Activated CD4-positive, alpha-beta memory T cell treated with anti-CD3 and anti-CD28 coated beads, Interleukin-2, amount 10 ng/mL, durations not matched to agents 7 days and 5 days (primary cell): ENCODE data around the gene ADAMTS2. TPM values are rescaled to one million over a fixed set of nuclear protein-coding genes. Genes with fewer than 3 reads are reported as not detected.

Source experiments
- CTCF ChIA-PET: fragments of 350-600 bp; sonication (Branson Sonifier 250); formaldehyde crosslinking; loops from one replicate; lab custom pipeline; 2021; ENCODE audit warnings: antibody characterized with exemption, inconsistent platforms; lab: Charles Lee
- POLR2A ChIA-PET: fragments of 350-600 bp; sonication (Branson Sonifier 250); formaldehyde crosslinking; loops from one replicate; lab custom pipeline; 2021; ENCODE audit warnings: antibody characterized with exemption; lab: Charles Lee
- DNase-seq: peaks from one replicate; pipeline ENCODE4 v3.0.0-alpha.2; 2020
- H3K27ac Mint-ChIP-seq: one replicate; pipeline ENCODE4 v1.8.0; 2021; ENCODE audit warnings: mild to moderate bottlenecking, mixed read lengths
- H3K27me3 Mint-ChIP-seq: one replicate; pipeline ENCODE4 v1.8.0; 2021; ENCODE audit warnings: mixed read lengths
- H3K36me3 Mint-ChIP-seq: one replicate; pipeline ENCODE4 v1.8.0; 2021; ENCODE audit warnings: low read depth, mixed read lengths
- H3K4me1 Mint-ChIP-seq: one replicate; pipeline ENCODE4 v1.8.0; 2021; ENCODE audit warnings: mixed read lengths
- H3K4me3 Mint-ChIP-seq: one replicate; pipeline ENCODE4 v1.8.0; 2021; ENCODE audit warnings: mild to moderate bottlenecking, mixed read lengths
- H3K9me3 Mint-ChIP-seq: one replicate; pipeline ENCODE4 v1.8.0; 2021; ENCODE audit warnings: mixed read lengths
- total RNA-seq, 2 experiments: library from RNA; stranded (reverse); gene quantifications; one replicate each; pipeline ENCODE4 v1.2.3, GENCODE V29; 2021

The ADAMTS2 gene
- total RNA-seq, 2 experiments from 2014 or later = not detected

DNA sequence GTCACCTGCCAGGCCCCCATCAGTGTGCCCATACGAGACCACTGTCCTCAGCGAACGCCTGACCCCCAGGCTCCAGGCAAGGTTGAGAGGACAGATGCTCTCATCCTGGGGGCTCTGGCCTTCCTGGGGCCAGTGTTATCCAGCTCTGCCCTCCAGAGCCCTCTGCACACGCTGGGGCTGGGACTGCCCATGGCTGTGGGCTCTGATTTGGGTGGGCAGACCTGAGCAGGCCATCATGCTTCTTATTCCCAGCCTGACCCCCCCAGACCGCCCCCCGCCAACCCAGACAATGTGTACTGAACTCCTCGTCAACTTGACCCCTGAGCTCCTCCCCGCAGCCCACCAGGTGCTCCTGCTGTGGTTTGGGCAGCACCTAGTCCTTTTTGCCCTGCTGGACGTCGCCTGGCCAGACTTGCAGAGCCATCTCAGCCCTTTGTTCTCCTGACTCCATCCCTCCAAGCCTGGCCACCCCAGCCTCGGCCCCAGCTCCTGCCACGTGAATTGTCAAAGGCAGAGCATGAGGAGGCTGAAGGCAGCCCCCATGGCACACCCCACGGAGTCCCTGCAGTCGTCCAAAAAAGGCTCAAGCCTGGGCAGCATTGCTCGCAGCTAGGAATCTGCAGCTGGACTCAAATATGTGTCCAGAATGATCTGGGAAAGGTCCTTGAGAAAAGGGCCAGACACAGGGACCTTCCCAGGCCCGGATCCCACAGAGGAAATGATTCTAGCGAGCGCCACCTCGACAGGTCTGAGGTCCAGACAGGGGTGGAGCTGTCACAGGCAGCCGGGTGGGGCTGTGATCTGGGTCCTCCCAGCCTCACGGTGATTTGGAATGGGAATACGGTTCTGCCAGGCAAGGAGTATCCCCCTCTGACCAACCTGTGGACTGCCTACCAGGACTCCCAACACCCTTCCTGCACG lies 87.0 kb downstream of the ADAMTS2 start:
- POLR2A ChIA-PET = no interaction called here
- Mint-ChIP-seq H3K9me3 (no peaks in the 10 kb centered on the region), H3K4me3 (no peak overlapping the region), H3K36me3 (no peaks in the 10 kb centered on the region), H3K4me1 (no peaks in the 10 kb centered on the region), H3K27ac (no peak overlapping the region), H3K27me3 (peaks cover 4% of the 10 kb centered on the region)
- DNase-seq = no peak
- CTCF ChIA-PET = no interaction called here

DNA sequence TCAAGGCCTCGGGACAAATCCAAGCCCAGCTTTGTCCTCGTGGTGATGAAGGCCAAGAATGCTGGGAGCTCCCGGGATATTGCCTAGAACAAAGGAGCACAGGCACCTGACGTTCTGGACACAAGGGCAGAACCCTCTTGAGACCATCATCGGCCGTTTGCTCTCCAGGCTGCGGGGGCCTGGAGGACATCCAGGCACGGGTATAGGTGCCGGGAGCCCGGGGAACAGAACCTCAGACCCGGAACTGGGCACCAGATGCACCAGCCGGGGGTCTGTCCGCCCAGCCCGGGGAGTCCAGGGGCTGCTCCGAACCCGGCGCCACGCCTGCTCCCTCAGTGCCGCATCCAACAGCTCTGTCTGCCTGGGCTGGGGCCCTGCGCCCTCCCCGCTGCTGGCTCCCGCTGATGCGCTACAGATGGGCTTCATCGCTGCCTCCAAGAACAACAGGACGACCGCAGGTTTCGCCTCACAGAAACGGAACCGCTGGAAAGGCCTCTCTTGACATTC lies 88.0 kb downstream of the ADAMTS2 start:
- no peaks in the 10 kb centered on the region for H3K4me1 Mint-ChIP-seq
- CTCF ChIA-PET = no interaction called here
- no peaks in the 10 kb centered on the region for H3K36me3 Mint-ChIP-seq
- H3K27me3 Mint-ChIP-seq = peaks cover 4% of the 10 kb centered on the region
- no peak overlapping the region for H3K27ac Mint-ChIP-seq
- no peak for DNase-seq
- POLR2A ChIA-PET = no interaction called here
- H3K9me3 Mint-ChIP-seq = no peaks in the 10 kb centered on the region
- no peak overlapping the region for H3K4me3 Mint-ChIP-seq

DNA sequence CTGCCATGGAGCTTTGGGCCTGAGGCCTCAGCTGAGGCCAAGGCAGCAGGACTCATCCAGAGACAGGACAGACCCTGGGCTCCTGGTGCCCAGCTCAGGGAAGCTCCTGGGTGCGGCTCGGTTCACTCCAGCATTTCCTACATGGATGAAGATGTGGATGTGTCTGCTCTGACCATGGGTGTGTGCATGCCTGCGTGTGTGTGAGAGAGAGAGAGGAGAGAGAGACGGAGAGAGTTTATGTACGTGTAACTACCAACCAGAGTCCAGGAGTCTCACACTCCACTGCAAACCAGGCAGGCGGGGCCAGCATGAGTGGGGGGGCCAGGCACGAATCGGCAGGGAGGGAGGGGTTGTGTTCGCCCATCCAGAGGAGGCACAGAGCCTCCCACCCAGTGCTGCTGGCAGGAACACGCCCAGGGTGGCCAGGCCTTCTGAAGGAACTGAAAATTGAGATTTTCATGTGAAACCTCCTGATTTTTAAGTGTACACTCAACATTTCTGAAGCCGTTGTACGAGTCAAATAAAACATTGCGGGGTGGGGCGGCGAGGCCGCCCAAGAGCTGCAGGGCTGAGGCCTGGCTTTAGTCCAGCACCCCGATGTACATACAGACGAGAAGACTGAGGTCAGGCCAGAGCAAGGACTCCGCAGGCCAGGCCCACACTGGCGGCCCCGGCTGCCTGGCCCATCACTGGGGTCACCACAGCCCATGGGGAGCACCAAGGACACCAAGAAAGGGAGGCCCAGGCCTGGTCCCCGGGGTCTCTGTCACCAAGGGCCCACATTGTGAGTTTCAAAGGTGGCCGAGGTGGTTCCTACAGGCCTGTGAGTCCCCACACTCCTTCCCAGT lies 88.7 kb downstream of the ADAMTS2 start:
- Mint-ChIP-seq H3K4me3 (no peak overlapping the region), H3K9me3 (no peaks in the 10 kb centered on the region), H3K4me1 (no peaks in the 10 kb centered on the region), H3K36me3 (no peaks in the 10 kb centered on the region), H3K27ac (no peak overlapping the region), H3K27me3 (peaks cover 4% of the 10 kb centered on the region)
- ChIA-PET CTCF (no interaction called here), POLR2A (no interaction called here)
- DNase-seq = no peak

DNA sequence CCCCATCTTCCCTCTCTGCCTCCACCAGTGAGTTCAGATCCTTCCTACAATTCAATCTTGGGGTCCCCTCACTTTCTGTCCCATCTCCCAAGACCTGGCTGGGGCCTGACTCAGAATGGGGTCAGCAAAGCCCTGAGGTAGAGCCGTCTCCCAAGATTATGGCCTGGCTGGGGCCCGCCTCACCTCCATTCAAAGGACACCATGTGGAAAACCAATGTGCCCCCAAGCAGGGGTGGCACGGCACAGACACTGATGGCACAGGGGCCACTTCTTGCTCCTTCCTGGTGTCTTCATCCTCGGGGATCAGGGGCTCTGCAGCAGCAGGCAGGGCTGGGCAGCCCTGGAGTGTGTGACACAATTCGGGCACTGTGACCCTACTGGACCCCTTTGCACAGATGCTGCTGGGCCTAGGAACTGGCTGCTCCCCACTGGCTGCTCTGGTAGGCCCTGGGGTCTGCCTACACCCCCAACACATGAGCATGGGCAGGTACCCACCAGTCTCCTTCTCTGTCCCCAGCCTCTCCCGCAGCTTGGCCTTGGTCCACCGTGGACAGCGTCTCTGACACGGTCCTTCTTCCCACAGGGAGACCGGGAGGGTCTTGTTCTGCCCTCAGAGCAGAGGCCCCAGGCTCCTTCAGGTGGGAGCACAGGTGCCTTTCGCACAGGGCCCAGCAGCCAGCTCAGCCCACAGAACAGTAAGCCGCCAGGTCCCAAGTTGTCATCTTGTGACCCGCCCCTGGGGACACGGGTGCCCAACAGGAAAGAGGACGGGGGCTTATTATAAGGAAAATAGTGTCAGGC lies 89.5 kb downstream of the ADAMTS2 start:
- no peaks in the 10 kb centered on the region for H3K9me3 Mint-ChIP-seq
- H3K4me3 Mint-ChIP-seq = no peak overlapping the region
- no peaks in the 10 kb centered on the region for H3K4me1 Mint-ChIP-seq
- POLR2A ChIA-PET = no interaction called here
- no peak for DNase-seq
- no peaks in the 10 kb centered on the region for H3K36me3 Mint-ChIP-seq
- CTCF ChIA-PET = no interaction called here
- no peak overlapping the region for H3K27ac Mint-ChIP-seq
- peaks cover 4% of the 10 kb centered on the region for H3K27me3 Mint-ChIP-seq

DNA sequence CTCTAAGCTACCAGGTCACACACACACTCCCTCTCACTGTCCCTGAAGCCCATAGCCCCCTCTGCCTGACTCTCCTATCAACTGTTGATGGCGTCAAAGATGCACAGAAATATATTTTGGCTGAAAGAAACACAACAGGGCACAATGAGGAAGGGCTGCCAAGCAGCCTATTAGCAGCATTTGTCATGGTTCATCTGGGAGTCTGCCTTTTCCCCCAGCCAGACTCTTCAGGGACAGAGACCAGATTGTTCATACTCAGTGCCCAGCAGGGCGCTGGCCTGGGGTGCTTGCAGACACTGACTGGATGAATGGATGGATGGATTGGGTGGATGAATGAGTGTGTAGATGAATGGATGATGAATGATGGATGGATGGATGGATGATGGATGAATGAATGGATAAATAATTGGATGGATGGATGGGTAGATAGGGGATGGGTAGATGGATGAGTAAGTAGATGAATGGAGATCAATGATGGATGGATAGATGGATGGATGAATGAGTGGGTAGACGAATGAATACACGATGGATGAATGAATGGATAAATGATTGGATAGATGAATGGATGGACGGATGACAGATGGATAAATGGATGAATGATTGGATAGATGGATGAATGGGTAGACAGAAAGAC lies 90.5 kb downstream of the ADAMTS2 start:
- H3K9me3 Mint-ChIP-seq = no peaks in the 10 kb centered on the region
- H3K27me3 Mint-ChIP-seq = peaks cover 4% of the 10 kb centered on the region
- POLR2A ChIA-PET = no interaction called here
- H3K27ac Mint-ChIP-seq = no peak overlapping the region
- H3K36me3 Mint-ChIP-seq = no peaks in the 10 kb centered on the region
- no peaks in the 10 kb centered on the region for H3K4me1 Mint-ChIP-seq
- CTCF ChIA-PET = no interaction called here
- no peak for DNase-seq
- no peak overlapping the region for H3K4me3 Mint-ChIP-seq

DNA sequence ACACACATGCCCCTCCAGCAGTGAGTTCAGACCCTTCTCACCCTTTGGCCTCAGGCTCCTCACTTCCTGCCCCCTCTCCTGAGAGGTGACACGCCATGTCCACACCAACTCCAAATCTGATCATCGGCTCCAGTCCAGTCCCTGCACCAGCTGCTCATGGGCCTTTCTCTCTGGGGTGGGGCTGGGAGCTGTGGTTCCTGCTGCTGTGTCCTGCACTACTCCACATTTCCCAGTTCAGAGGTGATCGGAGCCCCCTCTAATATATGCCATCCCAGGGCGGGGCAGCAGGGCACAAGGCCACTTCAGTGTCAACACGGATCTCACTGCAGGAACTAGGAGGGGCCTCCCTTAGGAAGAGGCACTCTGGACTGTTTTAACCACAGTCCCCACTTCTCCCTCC lies 91.5 kb downstream of the ADAMTS2 start:
- POLR2A ChIA-PET = no interaction called here
- H3K27me3 Mint-ChIP-seq = peaks cover 4% of the 10 kb centered on the region

DNA sequence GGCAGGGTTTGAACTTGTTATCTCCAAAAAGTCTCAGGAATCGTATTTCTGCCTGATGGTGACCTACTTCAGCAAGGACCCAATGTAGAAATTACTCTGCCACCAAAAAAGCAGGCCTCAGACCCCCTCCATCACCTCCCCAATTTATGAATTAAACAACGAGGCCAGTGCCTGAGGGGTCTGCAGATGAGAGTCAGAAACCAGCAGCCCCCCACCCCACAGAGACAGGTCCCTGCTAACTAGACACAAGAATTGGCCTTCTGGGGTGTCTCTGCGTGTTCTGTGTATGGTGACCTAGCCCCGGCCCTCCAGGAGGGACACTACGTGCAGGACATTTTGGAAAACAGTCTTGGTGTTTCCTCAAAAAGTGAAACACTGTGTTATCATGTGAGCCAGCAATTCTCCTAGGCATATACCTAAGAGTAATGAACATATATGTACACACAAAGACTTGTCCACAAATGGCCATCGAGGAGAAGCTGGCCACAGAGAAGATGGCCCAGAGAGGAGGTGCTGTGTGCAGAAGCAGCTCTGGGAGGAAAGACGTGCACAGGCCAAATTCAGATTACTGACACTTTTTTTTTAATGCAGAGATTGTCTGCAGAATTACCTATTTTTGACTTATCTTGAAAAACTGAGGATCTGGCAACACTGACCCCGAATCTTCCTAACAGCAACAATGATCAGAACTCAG lies 93.8 kb downstream of the ADAMTS2 start:
- ChIA-PET CTCF (interaction anchor here (0.7 kb wide), 1 partner anchor 833 kb away, joined by 3 read pairs; no protein-coding TSS in a partner anchor), POLR2A (no interaction called here)

More for the DNA sequence above, 91.5 kb downstream of the ADAMTS2 start:
- Mint-ChIP-seq H3K4me1 (no peaks in the 10 kb centered on the region), H3K36me3 (no peaks in the 10 kb centered on the region), H3K27ac (no peak overlapping the region), H3K9me3 (no peaks in the 10 kb centered on the region), H3K4me3 (no peak overlapping the region)
- DNase-seq = no peak
- CTCF ChIA-PET = no interaction called here

DNA sequence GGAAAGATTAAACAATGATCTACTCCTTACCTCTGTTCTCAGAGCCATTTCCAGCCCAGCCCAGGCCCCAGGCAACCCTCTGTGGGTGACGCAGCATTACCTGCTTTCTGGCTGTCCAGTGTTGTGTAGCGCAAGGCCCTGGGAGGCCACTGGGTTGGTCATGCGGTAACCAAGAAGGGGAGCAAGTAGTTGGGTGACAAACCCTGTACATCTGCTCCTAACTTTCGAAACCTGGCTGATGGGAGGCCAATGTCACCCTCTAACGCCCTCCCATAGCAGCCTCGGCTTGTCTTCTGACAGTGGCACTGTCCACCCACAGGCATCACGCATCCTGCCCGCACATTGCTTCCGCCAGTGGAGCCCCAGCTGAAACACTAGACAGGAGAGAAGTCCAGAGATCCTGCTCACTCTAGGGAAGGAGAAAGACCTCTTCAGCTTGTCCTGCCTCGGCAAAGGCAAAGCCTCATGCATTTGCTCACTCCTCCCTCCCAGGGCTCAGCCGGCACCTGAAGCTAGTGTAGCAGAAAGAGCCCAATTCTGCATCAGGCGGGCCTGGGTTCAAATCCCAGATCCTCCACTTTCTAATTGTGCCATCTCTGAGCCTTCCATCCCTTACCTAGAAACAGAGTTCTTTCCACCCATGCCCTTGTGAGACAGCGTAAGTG lies 94.6 kb downstream of the ADAMTS2 start:
- Mint-ChIP-seq H3K36me3 (no peaks in the 10 kb centered on the region), H3K4me1 (no peaks in the 10 kb centered on the region), H3K27me3 (peaks cover 15% of the 10 kb centered on the region), H3K9me3 (no peaks in the 10 kb centered on the region), H3K27ac (no peak overlapping the region), H3K4me3 (no peak overlapping the region)
- no peak for DNase-seq
- ChIA-PET POLR2A (no interaction called here), CTCF (no interaction called here)

More for the DNA sequence above, 93.8 kb downstream of the ADAMTS2 start:
- Mint-ChIP-seq H3K27ac (no peak overlapping the region), H3K27me3 (peaks cover 12% of the 10 kb centered on the region), H3K4me3 (no peak overlapping the region), H3K4me1 (no peaks in the 10 kb centered on the region), H3K36me3 (no peaks in the 10 kb centered on the region), H3K9me3 (no peaks in the 10 kb centered on the region)
- DNase-seq = no peak

DNA sequence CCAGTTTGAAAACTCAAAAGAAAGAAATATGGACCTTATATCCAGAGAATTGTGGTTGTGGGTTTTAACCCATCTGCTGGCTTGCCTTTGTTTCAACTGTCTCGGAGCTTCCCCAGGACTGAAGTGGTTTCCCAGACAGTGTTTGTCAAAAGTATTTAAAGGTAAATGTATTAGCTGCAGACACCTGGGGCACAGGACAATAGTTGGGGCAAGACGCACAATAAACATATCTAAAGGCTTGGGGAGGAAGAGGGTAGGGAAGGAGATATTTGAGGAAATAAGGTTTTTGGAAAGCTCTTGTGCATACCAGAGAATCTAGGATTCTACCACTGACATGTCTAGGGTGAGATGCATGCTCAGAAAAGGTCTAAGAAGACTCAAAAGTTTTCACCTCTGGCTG lies 99.0 kb downstream of the ADAMTS2 start:
- ChIA-PET CTCF (no interaction called here), POLR2A (no interaction called here)
- Mint-ChIP-seq H3K27ac (no peak overlapping the region), H3K27me3 (peaks cover 11% of the 10 kb centered on the region), H3K36me3 (no peaks in the 10 kb centered on the region), H3K9me3 (no peaks in the 10 kb centered on the region), H3K4me1 (no peaks in the 10 kb centered on the region), H3K4me3 (no peak overlapping the region)
- DNase-seq = no peak

DNA sequence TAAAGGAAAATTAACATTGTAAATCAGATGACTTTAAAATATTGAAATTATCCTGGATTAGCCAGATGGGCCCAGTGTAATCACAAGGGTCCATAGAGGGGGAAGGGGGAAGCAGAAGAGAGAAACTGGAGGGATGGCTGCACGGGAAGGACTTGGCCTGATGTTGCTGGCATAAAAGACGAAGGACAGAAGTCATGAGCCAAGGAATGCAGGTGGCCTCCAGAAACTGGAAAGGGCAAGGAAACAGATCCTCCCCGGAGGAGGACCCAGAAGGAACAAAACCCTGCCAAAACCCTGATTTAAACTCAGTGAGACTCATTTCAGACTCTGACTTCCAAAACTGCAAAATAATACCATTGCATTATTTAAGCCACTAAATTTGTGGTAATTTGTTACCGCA lies 100.2 kb downstream of the ADAMTS2 start:
- H3K4me1 Mint-ChIP-seq = no peaks in the 10 kb centered on the region
- no peak for DNase-seq
- no peaks in the 10 kb centered on the region for H3K36me3 Mint-ChIP-seq
- no peak overlapping the region for H3K27ac Mint-ChIP-seq
- H3K27me3 Mint-ChIP-seq = peaks cover 11% of the 10 kb centered on the region
- ChIA-PET CTCF (no interaction called here), POLR2A (no interaction called here)
- peaks cover 3% of the 10 kb centered on the region for H3K9me3 Mint-ChIP-seq
- H3K4me3 Mint-ChIP-seq = no peak overlapping the region

DNA sequence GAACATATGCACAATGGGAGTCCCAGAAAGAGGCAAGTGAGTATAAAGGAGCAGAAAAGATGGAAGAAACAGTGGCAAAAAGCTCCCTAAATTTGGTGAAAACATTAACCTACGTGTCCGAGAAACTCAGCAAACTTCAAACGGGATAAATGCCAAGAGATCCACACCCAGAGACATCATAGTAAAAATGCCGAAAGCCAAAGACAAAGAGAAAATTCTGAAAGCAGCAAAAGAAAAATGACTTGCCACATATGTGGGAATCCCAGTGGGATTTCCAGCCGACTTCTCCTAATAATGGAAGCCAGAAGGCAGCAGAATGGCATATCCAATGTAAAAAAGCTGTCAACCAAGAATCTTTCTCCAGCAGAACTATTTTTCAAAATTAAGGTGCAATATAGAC lies 101.2 kb downstream of the ADAMTS2 start:
- H3K9me3 Mint-ChIP-seq = peaks cover 3% of the 10 kb centered on the region
- no peaks in the 10 kb centered on the region for H3K36me3 Mint-ChIP-seq
- H3K27me3 Mint-ChIP-seq = peaks cover 11% of the 10 kb centered on the region
- H3K27ac Mint-ChIP-seq = no peak overlapping the region
- CTCF ChIA-PET = no interaction called here
- POLR2A ChIA-PET = no interaction called here
- DNase-seq = no peak
- H3K4me1 Mint-ChIP-seq = no peaks in the 10 kb centered on the region
- no peak overlapping the region for H3K4me3 Mint-ChIP-seq
